PC-9 (cell line): ENCODE measurements around the gene CDH12.

Source experiments
- CTCF ChIP-seq: fragments of 200-600 bp; sonication (generic); conservative IDR thresholded peaks from 2 replicates; pipeline ENCODE4 v1.6.1; 2017; ENCODE audit warnings: mixed run types, antibody characterized with exemption, mild to moderate bottlenecking, moderate library complexity
- EZH2 ChIP-seq: fragments of 200-600 bp; sonication (generic); IDR thresholded peaks from 2 replicates; pipeline ENCODE4 v1.8.0; 2017; ENCODE audit warnings: antibody characterized with exemption, low read depth

- no peak for TF ChIP-seq CTCF
- no peak for TF ChIP-seq EZH2
These were observed 34.4 kb upstream of the CDH12 start for GRCh38 chr5:22887566-22887965.
